Adrenal gland (tissue), 12 donors: ENCODE results near the gene SH3BP2. TPM values are rescaled to one million over a fixed set of nuclear protein-coding genes. Genes with fewer than 3 reads are reported as not detected.
A peak's percentile ranks its signal among the peaks of the same experiment; 100 is the strongest.

ENCODE experiments used
- DNase-seq, 7 donors: peaks; one replicate each; pipeline ENCODE4 v3.0.0-alpha.2; 2019 to 2020
- H3K27ac ChIP-seq, 5 donors: fragments of 200-600 bp; sonication (generic) in 4 of 5; 1 replicate in 3 of 5; 2 replicates in 2 of 5; pipeline versions ENCODE4 v1.5.1 to v1.8.0; 2016 to 2020; ENCODE audit warnings: mild to moderate bottlenecking in 1 of 5
- H3K27me3 ChIP-seq: fragments of 200-600 bp; 2 replicates; pipeline ENCODE4 v1.8.0; 2021
- H3K36me3 ChIP-seq, 2 donors: fragments of 200-600 bp; replicated peaks in 1 of 2; 1 replicate in 1 of 2; 2 replicates in 1 of 2; pipeline versions ENCODE4 v1.5.1 to v1.8.0; 2018 to 2022
- H3K4me1 ChIP-seq, 2 donors: fragments of 200-600 bp; replicated peaks in 1 of 2; 1 replicate in 1 of 2; 2 replicates in 1 of 2; pipeline versions ENCODE4 v1.5.1 to v1.8.0; 2018 to 2021
- H3K4me3 ChIP-seq, 4 donors: fragments of 200-600 bp; sonication (generic) in 3 of 4; one replicate each; pipeline ENCODE4 v1.5.1; 2016 to 2018
- H3K9me3 ChIP-seq, 3 donors: fragments of 200-600 bp; sonication (generic) in 1 of 3; replicated peaks in 1 of 3; 1 replicate in 2 of 3; 2 replicates in 1 of 3; pipeline versions ENCODE4 v1.5.1 to v1.8.0; 2016 to 2021
- CTCF ChIP-seq, 6 experiments: fragments of 450-650 bp in 4 of 6; fragments of 200-600 bp in 2 of 6; sonication (generic) in 1 of 6; IDR thresholded peaks; 1 replicate in 5 of 6; 2 replicates in 1 of 6; pipeline versions ENCODE4 v1.5.1 to v1.8.0; 2016 to 2021; ENCODE audit warnings: antibody characterized with exemption in 6 of 6, mild to moderate bottlenecking in 2 of 6, moderate library complexity in 1 of 6
- POLR2A ChIP-seq, 2 donors: fragments of 450-650 bp; IDR thresholded peaks; one replicate each; pipeline ENCODE4 v1.6.1; 2017; ENCODE audit warnings: antibody characterized with exemption in 2 of 2, mild to moderate bottlenecking in 2 of 2, moderate library complexity in 1 of 2
- WGBS, 4 donors: extraction: QIAGEN DNeasy Blood & Tissue Kit in 2 of 4; methylation state at CpG; one replicate each; pipeline versions ENCODE4 v1.1.5 to v1.1.7; 2013 to 2017; 5-methylcytosine and 5-hydroxymethylcytosine counted together
- intact Hi-C, 2 donors: fragments of 100-400 bp; cut with DNase I; formaldehyde crosslinking; loops; one replicate each; pipeline versions ENCODE4 v1.14.1 to v1.15.0; 2022 to 2023
- polyA plus RNA-seq, 3 donors: library from polyadenylated mRNA; stranded (reverse); fragments of 200-250 nt in 2 of 3; fragments of 350-450 nt in 1 of 3; fragmentation: Illumina TruSeq in 1 of 3; extraction: RNeasy Lipid Tissue Mini Kit (QIAGEN cat#74804) in 1 of 3; gene quantifications; one replicate each; pipeline ENCODE4 v1.2.3, GENCODE V29; 2013 to 2014
- total RNA-seq, 9 donors: library from RNA; depleted of rRNA in 4 of 9; stranded (reverse); fragments of >200 nt in 4 of 9; fragments of 120-200 nt in 1 of 9; fragmentation: NEBNext Ultra II Directional in 1 of 9; extraction: Animal tissue kit (Norgen Biotek cat#: 25700) in 1 of 9; gene quantifications; one replicate each; pipeline versions ENCODE4 v1.1.0 to v1.2.4, GENCODE V29; 2013 to 2023
- donor health status: healthy with polysubstance abuse.
- donor health status: Bipolar disorder and iron deficiency.
- donor health status: DM: yes; HTN: yes; CAD: no.
- donor health status: DM: no; HTN: no; CAD: no.
- donor health status: DM: no; HTN: no; CAD: no.
- donor health status: DM: yes; HTN: yes; CAD: no.

The SH3BP2 gene
- total and polyA plus RNA-seq, 12 donors: 7.7 to 160 (median 36.3) TPM

GRCh38 chr4:2827874-2828751 is 35.2 kb downstream of the SH3BP2 start:
- 82 to 90% (median 88%) methylated on average over 20 to 24 of the region's 24 CpGs for WGBS, 4 donors
- Histone ChIP-seq H3K27ac (no peak overlapping the region), H3K27me3 (no peaks in the 10 kb centered on the region), H3K9me3 (no peaks in the 10 kb centered on the region), H3K36me3 (peaks cover 0 to 72% of the 10 kb centered on the region in 2 donors), H3K4me3 (no peak overlapping the region), H3K4me1 (no peaks in the 10 kb centered on the region)
- intact Hi-C loops: no loop called here
- TF ChIP-seq POLR2A (IDR thresholded peaks at IDR 0.05) (no peak), CTCF (IDR thresholded peaks at IDR 0.05) (no peak)
- peak in 1 of 7 donors; percentile 6 for DNase-seq

GRCh38 chr4:2828758-2829181 is 35.9 kb downstream of the SH3BP2 start:
- peaks cover 0 to 71% of the 10 kb centered on the region in 2 donors for H3K36me3 ChIP-seq
- H3K4me3 ChIP-seq: no peak overlapping the region
- no peak overlapping the region for H3K27ac ChIP-seq
- DNase-seq: peak in 2 of 7 donors; percentile 5 to 10
- intact Hi-C loops: no loop called here
- no peaks in the 10 kb centered on the region for H3K4me1 ChIP-seq
- 89 to 92% (median 91%) methylated on average over 17 of the region's 17 CpGs for WGBS, 4 donors
- TF ChIP-seq POLR2A (IDR thresholded peaks at IDR 0.05): no peak
- TF ChIP-seq CTCF (IDR thresholded peaks at IDR 0.05): no peak
- H3K9me3 ChIP-seq: no peaks in the 10 kb centered on the region
- H3K27me3 ChIP-seq: no peaks in the 10 kb centered on the region

GRCh38 chr4:2829321-2829932 is 36.5 kb downstream of the SH3BP2 start:
- H3K36me3 ChIP-seq: peaks cover 0 to 71% of the 10 kb centered on the region in 2 donors
- DNase-seq: peak in 2 of 7 donors; percentile 7 to 9
- no peak overlapping the region for H3K4me3 ChIP-seq
- WGBS, 4 donors: 92 to 97% (median 97%) methylated on average over 12 to 18 of the region's 18 CpGs; no CpG with 5 or more reads in 1 of the 4 donors
- TF ChIP-seq CTCF (IDR thresholded peaks at IDR 0.05): no peak
- TF ChIP-seq POLR2A (IDR thresholded peaks at IDR 0.05): no peak
- no peaks in the 10 kb centered on the region for H3K27me3 ChIP-seq
- no peaks in the 10 kb centered on the region for H3K9me3 ChIP-seq
- no peak overlapping the region for H3K27ac ChIP-seq
- intact Hi-C loops: no loop called here
- H3K4me1 ChIP-seq: no peaks in the 10 kb centered on the region

GRCh38 chr4:2829933-2830451 is 37.1 kb downstream of the SH3BP2 start:
- H3K4me1 ChIP-seq: no peaks in the 10 kb centered on the region
- intact Hi-C loops: no loop called here
- peak in 3 of 7 donors; percentile 6 to 8 (median 8) for DNase-seq
- WGBS, 4 donors: 96 to 97% (median 97%) methylated on average over 3 to 19 of the region's 19 CpGs
- no peak for TF ChIP-seq CTCF (IDR thresholded peaks at IDR 0.05)
- no peak for TF ChIP-seq POLR2A (IDR thresholded peaks at IDR 0.05)
- no peaks in the 10 kb centered on the region for H3K27me3 ChIP-seq
- H3K4me3 ChIP-seq: no peak overlapping the region
- no peak overlapping the region for H3K27ac ChIP-seq
- no peaks in the 10 kb centered on the region for H3K9me3 ChIP-seq
- H3K36me3 ChIP-seq: peaks cover 0 to 67% of the 10 kb centered on the region in 2 donors
